ENCODE results near the gene SNRK.

DNA sequence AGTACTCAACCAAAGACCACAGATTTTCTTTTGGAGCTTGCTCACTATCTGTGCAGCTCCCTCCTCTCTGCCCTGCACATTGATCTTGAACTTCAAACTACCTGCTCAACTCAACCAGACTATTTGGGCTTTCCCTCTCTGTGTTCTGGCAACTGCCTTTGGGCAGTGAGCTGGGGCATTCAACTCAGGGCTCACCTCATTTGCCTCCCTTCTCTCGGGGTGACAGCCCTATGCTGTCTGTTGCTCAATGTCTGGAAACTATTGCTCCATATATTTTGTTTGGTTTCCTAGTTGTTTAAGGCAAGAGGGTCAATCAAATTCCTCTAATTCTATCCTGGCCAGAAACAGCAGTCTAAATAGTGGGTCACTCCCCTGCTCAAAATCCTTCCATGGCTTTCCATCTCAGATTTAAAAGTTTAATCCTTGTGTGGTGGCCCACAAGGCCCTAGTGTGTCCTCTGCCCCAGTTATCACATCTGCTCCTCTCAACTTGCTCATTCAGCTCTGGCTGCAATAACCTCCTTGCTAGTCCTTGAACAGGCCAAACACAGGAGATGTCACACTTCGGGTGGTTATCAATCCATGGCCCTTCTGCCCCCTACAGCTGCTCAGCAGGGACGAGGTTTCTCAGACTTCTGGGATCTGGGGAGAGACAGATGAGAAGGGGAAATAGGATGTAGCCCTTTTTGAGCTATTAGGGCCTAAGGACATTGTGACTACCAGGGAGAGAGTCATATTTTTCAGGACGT lies 67.8 kb downstream of the SNRK start:
- TF ChIP-seq, protein P1, sequence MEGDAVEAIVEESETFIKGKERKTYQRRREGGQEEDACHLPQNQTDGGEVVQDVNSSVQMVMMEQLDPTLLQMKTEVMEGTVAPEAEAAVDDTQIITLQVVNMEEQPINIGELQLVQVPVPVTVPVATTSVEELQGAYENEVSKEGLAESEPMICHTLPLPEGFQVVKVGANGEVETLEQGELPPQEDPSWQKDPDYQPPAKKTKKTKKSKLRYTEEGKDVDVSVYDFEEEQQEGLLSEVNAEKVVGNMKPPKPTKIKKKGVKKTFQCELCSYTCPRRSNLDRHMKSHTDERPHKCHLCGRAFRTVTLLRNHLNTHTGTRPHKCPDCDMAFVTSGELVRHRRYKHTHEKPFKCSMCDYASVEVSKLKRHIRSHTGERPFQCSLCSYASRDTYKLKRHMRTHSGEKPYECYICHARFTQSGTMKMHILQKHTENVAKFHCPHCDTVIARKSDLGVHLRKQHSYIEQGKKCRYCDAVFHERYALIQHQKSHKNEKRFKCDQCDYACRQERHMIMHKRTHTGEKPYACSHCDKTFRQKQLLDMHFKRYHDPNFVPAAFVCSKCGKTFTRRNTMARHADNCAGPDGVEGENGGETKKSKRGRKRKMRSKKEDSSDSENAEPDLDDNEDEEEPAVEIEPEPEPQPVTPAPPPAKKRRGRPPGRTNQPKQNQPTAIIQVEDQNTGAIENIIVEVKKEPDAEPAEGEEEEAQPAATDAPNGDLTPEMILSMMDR (IDR thresholded peaks at IDR 0.05) = no peak
- no peak for TF ChIP-seq ZFX (IDR thresholded peaks at IDR 0.05; ENCODE audit: borderline replicate concordance)
